GM13976 (cell line): ENCODE measurements around the gene ATP13A2.

Experiments used
- DNase-seq: peaks from one replicate; pipeline ENCODE4 v3.0.0; 2012; ENCODE audit warnings: low spot score
- CTCF ChIP-seq: IDR thresholded peaks from 2 replicates; pipeline ENCODE4 v1.5.1; 2012; ENCODE audit warnings: borderline replicate concordance, mild to moderate bottlenecking; ENCODE audit not compliant: insufficient read depth; ENCODE audit errors: extremely low read depth, missing control alignments, control extremely low read depth
- in situ Hi-C: fragments of 300-500 bp; cut with MboI; formaldehyde crosslinking; loops from one replicate; pipeline ENCODE4 v1.12.0; 2022; ENCODE audit warnings: low sequenced_read_pairs, mixed read lengths, inconsistent platforms; ENCODE audit not compliant: unreplicated experiment

The ATP13A2 gene

DNA sequence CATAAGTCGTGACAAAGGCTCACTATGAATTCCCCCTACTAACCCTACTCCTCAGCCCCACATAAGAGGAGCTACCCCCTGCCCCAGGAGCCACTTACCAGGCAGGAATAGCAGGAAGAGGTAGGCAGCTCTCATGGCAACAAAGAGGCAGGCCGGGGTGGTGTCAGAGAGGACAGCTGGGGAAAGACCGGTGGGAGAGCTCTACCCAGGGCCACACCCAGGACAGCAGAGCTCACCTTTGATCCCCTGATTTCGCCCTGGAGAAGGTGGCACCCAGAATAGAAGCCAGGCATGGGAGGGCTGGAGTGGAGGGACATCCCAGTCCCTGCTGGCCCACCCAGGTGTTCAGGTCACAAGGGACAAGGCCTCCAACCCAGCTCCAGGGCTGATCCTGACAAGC, 33.6 kb downstream of the ATP13A2 start:
- DNase-seq: no peak
- in situ Hi-C loops: no loop called here

DNA sequence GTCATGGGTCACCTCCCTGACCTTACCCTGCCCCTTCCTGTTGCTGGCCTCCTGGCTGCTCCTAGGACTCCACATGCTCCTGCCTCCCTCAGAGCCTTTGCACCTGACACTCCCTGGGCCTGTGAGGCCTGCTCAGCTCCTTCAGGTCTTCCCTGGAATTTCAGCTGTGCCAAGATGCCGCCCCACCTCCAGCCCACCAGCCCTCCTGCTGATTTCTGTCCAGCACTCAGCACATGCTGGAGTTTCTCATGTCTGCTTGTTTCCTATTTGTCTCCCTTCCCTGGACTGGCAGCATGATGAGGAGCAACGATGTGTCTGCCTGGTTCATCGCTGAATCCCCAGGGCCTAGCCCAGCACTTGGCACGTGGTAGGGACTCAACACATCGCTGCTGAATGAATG, 34.4 kb downstream of the ATP13A2 start:
- no peak for DNase-seq
- in situ Hi-C loops: no loop called here
- TF ChIP-seq CTCF: no peak

More for the DNA sequence above, 33.6 kb downstream of the ATP13A2 start:
- TF ChIP-seq CTCF: no peak

GRCh38 chr1:16976966-16977365, 34.8 kb downstream of the ATP13A2 start:
- TF ChIP-seq CTCF: no peak
- in situ Hi-C loops: no loop called here
- no peak for DNase-seq

DNA sequence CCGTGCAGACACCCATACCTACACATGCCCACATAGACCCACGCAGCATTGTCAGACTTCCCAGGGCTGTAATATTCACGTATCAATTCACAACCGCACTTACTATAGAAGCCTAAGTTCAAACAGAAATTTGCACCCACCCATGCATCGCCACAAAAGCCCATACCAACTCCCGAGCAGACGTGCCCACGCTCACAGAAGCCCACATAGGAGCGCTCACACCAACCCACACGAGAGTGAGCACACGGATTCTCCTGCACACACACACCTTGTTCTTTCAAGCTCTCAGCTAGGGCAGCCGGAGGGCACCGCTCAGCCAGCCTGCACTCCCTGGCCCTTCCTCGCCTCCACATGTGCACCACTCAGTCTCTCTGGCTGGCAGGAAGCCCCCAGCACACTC, 35.9 kb downstream of the ATP13A2 start:
- in situ Hi-C loops: no loop called here
- no peak for DNase-seq
- TF ChIP-seq CTCF: no peak

- TF ChIP-seq CTCF: no peak
- no peak for DNase-seq
- in situ Hi-C loops: no loop called here
Observed at GRCh38 chr1:16975211-16975610, 36.5 kb downstream of the ATP13A2 start.

- in situ Hi-C loops: no loop called here
- DNase-seq: no peak
- no peak for TF ChIP-seq CTCF
Observed at GRCh38 chr1:16973215-16973614, 38.5 kb downstream of the ATP13A2 start.
